HL-60/S4 (cell line): ENCODE measurements around the gene N4BP3.

Experiments used
- in situ Hi-C: fragments of 300-500 bp; cut with MboI; formaldehyde crosslinking; loops from 2 replicates; pipeline ENCODE4 v1.14.3; 2022; ENCODE audit warnings: low sequenced_read_pairs

N4BP3 gene

GRCh38 chr5:178098685-178099084, 14.6 kb upstream of the N4BP3 start:
- in situ Hi-C loops = no loop called here

DNA sequence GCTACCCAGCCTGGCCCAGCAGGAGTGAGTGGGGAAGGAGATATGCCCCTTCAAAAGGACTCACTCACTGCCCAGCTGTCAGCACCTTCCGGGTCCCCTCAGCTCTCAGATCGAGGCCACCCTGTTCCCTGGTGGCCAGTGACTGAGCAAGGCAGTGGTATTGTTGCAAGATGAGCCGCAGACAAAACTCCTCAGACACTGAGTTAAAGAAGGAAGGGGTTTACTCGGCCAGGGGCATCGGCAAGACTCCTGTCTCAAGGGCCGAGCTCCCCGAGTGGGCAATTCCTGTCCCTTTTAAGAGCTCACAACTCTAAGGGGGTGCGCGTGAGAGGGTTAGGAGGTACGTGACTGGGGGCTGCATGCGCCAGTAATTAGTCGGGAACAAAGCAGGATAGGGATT, 9.7 kb upstream of the N4BP3 start:
- in situ Hi-C loops = no loop called here

DNA sequence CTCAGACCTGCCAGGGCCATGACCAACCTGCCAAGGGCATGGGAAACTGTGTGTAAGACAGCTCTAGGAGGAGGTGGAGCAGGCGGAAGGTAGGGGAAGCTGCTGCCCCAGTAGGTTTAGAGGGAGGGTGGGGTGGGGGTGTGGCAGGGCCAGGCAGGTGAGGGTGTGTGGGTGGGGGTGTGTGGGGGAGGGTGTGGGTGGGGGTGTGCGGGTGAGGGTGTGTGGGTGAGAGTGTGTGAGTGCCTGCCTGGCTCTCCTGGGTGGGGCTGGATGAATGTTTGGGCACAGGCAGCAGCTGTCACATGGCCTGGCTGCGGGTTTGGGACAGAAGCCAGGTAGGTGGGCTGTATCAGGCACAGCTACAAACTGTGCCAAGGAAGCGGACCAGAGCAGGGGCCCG, 8.8 kb upstream of the N4BP3 start:
- in situ Hi-C loops = no loop called here

GRCh38 chr5:178106086-178106485, 7.2 kb upstream of the N4BP3 start:
- in situ Hi-C loops = no loop called here

DNA sequence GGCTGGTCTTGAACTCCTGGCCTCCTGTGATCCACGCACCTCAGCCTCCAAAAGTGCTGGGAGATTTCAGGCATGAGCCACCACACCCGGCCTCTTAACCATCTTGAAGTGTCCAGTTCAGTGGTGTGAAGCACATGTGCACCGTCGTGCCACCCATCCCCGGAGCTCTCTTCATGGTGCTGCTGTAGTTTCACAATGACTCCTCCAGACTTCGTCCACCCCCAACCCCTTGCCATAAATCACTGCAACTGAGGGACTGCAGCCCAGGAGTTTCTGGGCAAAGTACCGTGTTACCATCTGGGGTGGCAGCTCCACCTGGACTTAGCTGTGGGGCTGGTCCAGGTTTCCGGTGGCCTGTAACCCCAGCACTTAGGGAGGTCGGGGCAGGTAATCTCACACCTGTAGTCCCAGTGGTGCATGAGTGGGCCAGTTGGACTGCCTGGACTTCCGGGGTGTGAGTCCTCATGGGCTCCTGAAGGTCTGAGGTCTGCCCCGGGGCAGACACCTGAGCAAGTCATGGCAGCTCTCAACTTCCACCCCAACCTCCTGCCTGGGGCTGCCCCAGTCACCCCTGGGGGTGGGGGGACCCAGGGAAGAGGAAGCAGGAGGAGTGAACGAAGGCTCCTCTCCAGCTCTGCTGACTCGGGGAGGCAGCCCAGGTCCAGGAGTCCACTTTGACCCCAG, 6.6 kb upstream of the N4BP3 start:
- in situ Hi-C loops = no loop called here

GRCh38 chr5:178107756-178108310, 5.5 kb upstream of the N4BP3 start:
- in situ Hi-C loops = no loop called here

DNA sequence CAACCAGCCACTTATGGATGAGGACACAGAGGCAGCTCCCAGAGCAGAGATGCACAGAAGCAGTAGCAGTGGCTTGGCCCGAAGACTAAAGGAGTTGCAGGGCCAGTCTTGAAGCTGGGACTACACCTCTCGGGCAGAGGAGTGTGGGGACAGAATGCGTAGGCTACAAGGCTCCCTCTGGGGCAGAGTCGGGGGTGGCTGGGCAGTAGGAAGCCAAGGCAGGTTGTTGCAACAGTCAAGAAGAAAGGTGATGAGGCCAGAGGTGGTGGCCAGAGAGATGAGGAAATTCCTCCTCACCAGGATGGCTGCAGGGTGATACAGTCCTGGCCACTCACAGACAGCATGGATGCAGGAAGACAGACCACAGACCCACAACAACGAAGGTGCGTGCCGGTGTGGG, 4.9 kb upstream of the N4BP3 start:
- in situ Hi-C loops = no loop called here

DNA sequence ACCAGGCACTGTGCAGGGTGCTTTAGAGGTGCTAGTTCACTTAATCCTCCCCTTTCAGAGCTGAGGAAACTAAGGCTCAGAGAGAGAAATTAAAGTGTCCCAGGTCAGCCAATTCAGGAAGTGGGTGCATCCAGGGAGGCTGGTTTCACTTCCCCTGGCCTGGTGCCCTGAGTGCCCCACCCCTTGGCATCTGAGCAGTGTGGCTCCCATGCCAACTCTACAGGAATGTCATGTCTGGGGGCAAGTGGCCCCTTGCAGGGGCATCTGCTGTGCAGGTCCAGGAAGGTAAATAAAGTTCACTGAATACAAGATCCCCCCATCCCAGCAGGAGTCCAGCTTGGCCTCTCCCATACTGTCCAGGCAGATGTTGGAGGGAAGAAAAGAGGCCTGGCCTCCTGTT, 4.4 kb upstream of the N4BP3 start:
- in situ Hi-C loops = no loop called here

DNA sequence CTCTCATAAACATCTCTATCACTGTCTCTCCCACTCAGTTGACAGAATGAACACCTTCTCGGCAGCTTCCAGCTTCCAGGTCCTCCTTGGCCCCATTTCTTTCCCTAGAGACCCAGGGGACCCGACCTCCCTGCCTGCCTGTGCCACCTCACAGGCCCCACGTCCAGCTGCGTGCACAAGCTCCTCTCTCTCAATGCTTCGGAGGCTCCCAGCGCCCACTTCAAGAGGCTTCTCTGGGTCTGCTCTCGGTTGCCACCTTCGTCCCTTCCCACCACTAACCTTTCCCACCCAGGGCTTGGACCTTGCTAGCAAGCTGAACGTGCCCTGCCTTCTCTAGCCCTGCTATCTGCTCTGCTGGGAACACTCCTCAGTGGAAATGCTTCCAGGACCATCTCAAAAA, 2.8 kb upstream of the N4BP3 start:
- in situ Hi-C loops = no loop called here

DNA sequence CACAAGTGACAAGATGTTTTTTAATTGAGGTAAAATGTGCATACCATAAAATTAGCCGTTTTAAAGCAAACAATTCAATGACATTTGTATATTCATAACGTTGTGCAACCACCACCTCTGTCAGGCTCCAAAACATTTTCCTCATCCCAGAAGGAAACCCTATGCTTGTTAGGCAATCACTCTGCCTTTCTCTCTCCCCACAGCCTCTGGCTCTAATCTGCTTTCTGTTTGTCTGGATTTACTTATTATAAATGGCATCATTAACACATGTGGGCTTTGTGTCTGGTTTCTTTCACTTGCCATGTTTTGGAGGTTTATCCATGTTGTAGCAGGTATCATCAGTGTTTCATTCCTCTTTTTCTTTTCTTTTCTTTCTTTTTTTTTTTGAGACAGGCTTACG, 1.4 kb upstream of the N4BP3 start:
- in situ Hi-C loops = no loop called here

- in situ Hi-C loops = no loop called here
Observed at GRCh38 chr5:178112545-178112944, 787 bp upstream of the N4BP3 start.

- in situ Hi-C loops = no loop called here
Observed at GRCh38 chr5:178113841-178114324, 551 bp downstream of the N4BP3 start.

DNA sequence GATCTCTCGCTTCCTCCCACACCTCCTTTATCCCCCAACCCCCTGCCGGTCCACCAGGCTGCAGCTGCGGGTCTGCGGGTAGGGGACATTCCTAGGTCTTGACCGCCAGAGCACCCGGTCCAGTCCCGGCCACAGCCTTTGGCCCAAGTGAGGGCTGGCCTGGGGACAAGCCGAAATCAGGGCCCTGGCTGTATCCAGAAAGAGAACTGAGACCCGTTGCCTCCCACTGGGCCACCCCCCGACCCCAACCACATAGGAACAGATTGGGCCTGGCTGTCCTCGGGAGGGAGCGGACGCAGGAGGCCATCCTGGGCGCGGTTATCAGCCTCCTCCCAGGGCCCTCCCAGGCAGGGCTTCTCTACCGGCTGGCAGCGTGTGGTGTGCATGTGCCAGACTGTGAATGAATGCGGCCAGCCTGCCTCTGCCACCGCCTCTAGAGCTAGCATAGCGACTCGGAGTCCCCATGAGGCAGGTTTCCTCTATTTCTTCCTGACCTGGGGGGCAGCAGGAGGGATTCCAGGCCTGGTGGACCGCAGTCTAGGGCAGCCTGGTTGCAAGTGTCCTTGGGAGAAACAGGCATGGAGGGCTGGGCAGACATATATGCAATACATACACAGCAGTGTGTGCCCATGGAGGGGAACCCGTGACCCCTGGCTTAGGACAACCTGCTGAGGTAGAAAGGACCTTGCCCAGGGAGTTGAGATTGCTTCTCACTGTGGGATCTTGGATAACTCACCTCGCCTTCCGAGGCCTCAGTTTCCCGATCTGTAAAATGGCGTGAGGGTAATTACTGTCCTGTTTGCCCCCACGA, 1.2 kb downstream of the N4BP3 start:
- in situ Hi-C loops = no loop called here

GRCh38 chr5:178115136-178115813, 1.9 kb downstream of the N4BP3 start:
- in situ Hi-C loops = no loop called here

- in situ Hi-C loops = no loop called here
Observed at GRCh38 chr5:178115814-178116142, 2.4 kb downstream of the N4BP3 start.

DNA sequence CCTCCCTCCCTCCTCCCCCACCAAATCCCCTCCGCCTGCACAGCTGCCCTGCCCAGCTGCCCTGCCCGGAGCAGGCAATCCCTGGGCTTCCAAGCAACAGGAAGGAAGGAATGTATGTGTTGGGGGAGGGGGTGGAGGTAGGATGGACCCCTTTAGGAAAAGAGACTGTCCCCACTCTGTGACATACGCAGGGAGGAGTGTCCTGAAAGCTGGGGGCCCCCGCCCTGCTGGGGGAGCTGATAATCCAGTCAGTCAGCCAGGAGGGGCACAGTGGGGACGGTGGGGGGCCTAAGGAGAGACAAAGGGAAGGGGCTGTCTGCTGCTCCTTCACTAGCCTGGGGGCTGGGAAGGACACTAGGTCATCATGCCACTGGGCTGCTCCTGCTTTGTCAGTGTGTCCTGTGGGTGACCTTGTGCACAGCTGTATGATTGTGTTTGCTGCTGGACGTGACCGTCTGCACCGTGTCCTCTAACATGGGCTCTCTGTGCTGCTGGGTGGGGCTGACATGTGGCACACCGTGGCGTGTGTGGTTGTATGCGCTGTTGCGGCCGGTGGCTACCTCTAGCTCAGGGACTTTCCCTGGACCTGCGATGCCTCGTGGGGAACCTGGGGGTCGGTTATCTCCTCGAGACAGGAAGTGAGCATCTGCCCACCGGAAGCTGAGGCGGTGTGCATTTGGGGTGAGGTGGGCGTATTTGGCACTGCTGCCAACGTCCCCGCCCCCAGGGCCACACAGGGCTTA, 3.0 kb downstream of the N4BP3 start:
- in situ Hi-C loops = no loop called here

DNA sequence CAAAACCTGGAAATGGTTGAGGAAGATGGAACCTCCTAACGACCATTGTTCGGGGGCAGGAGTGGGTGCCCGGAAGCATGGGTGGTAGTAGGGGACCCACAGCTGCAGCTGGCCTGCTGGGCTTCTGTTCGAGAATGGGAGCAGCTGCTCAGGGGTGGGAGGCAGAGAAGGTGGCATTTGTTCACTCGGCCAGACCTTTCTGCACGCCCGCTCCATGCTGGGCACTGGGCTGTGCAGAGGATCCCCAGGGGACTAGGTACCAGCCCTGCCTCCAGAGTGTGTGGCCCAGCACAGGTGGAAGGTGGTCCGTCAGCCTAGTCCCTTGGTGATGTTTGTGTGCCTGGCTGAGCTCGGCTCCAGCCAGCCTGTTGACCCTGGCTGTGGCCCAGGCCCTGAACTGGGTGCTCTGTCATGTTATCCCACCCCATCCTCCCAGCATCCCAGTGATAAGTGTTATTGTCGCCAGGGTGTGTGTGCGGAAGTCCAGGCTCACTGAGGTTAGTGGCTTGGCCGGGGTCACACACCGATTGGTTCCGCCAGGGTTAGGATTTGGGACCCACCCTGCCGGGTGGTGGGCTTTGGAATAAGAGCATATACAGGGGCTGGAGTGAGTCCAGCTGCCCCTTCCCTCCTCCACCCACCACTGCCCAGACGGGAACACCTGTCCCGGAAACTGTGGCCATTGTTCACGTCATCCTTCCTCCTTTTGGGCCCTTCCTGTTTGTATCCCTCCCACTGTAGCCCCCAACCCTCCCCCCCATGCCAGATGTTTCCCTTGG, 4.8 kb downstream of the N4BP3 start:
- in situ Hi-C loops = no loop called here

DNA sequence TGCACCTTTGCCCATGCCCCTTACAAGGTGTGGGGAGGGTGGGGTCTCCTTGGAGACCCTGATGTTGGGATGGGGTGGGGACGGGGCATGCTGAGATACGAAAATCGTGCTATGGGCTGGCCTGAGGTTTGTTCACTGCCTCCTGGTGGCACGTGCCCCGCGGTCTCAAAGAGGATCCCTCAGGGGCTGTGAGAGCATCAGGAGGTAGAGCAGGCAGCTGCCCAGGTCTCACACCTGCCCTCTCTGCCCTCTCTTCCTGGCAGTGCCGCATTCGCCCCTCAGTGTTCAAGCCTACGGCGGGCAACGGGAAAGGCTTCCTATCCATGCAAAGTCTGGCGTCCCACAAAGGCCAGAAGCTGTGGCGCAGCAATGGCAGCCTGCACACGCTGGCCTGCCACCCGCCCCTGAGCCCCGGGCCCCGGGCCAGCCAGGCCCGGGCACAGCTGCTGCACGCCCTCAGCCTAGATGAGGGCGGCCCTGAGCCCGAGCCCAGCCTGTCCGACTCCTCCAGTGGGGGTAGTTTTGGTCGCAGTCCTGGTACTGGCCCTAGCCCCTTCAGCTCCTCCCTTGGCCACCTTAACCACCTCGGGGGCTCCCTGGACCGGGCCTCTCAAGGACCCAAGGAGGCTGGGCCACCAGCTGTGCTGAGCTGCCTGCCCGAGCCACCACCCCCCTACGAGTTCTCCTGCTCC, 6.7 kb downstream of the N4BP3 start:
- in situ Hi-C loops = no loop called here

- in situ Hi-C loops = no loop called here
Observed at GRCh38 chr5:178120607-178121357, 7.5 kb downstream of the N4BP3 start.
